Measurements from ENCODE around the gene LRRN4. TPM values are rescaled to one million over a fixed set of nuclear protein-coding genes. Genes with fewer than 3 reads are reported as not detected.

Gene LRRN4
- total RNA-seq, 4 donors from 2014 or later: not detected

DNA sequence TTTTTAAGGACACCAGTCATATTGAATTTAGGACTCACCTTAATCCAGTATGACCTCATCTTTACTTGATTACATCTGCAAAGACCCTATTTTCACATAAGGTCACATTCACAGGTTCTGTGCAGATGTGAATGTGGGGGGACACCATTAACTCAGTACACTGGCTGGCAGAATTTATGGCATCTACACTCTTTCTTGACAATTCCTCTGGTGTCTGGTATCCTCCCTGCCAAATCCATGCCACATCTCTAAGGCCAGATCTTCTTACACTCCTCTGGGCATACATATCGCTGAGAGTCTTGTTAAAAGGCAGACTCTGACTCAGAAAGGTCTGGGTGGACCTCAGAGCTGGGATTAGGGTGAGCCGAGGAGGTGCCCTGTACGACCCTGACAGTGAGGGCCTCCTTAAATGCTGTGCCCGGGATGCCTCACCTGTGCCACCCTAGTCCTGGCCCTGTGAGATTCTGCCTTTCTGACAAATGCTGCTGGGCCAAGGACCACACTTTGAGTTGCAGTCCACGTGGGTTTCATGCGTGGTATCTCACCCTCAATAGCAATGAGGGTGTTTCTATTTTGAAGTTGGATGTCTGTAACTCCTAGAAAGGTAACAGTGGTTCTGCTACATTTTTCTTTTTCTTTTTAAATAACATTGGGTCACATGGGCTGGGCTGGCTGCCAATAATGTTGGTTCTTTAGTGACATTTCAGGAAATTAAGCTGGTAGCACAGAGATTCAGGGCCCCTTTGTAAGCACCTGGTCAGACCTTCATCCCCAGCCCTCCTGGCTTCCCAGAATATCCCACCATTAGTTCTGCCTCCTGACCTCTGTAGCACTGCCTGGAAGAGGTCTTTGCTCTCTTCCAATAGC, 17.2 kb upstream of the LRRN4 start:
- no peak for TF ChIP-seq POLR2A (IDR thresholded peaks at IDR 0.05)
- TF ChIP-seq, protein P1, sequence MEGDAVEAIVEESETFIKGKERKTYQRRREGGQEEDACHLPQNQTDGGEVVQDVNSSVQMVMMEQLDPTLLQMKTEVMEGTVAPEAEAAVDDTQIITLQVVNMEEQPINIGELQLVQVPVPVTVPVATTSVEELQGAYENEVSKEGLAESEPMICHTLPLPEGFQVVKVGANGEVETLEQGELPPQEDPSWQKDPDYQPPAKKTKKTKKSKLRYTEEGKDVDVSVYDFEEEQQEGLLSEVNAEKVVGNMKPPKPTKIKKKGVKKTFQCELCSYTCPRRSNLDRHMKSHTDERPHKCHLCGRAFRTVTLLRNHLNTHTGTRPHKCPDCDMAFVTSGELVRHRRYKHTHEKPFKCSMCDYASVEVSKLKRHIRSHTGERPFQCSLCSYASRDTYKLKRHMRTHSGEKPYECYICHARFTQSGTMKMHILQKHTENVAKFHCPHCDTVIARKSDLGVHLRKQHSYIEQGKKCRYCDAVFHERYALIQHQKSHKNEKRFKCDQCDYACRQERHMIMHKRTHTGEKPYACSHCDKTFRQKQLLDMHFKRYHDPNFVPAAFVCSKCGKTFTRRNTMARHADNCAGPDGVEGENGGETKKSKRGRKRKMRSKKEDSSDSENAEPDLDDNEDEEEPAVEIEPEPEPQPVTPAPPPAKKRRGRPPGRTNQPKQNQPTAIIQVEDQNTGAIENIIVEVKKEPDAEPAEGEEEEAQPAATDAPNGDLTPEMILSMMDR (IDR thresholded peaks at IDR 0.05): no peak
- intact Hi-C loops (cut with DNase I; ENCODE audit: low total_unique reads): no loop called here
- WGBS, 2 donors: 84 to 86% methylated on average over 6 of the region's 6 CpGs
- no peak overlapping the region for H3K4me3 ChIP-seq (ENCODE audit: low read depth, poor library complexity, severe bottlenecking)
- DNase-seq (ENCODE audit: low spot score in 2 of 2): peak in 1 of 2 donors; percentile 68

DNA sequence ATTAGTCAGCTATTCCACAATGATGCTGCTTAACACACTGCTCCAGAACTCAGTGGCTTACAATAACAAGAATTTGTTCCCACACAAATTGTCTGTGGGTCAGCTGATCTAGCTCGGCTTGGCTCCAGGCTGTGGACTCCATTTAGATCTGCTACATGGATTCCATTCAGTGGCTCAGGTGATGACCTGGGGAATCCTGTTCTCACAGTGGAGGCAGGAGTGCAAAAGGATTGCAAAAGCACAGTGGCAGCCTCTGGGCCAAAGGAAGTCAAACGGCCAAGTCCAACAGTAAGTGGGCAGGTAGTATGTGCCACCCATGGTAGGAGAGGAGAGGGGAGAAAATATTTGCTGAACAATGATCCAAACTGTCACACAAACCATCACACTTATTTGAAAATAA, 15.8 kb upstream of the LRRN4 start:
- intact Hi-C loops (cut with DNase I; ENCODE audit: low total_unique reads): no loop called here

DNA sequence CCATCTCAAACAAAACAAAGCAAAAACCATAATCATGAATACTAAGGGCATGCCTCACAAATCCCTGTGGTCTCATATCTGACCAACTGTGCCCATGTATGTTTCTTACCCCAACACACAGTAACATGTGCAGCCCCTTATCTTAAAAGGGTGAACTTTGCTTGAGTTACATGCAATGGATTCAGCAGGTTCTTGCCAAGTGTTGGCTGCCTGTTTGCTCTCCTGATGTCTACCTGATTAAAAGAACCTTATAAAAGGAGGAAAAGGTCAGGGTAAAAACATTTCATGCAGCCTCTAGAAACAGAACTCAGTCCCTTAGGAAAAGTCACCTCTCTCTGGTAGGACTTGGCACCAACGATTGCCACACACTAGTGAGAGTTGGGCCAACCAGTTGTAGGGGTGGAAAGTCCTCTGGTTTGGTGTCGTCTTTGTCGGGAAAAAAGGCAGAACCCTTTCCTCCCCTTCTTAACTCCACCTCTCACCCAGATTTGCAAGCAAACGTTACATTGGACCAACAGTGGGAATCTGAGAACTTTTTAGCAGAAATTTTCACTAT, 14.0 kb upstream of the LRRN4 start:
- intact Hi-C loops (cut with DNase I; ENCODE audit: low total_unique reads): no loop called here
- TF ChIP-seq, protein P1 (IDR thresholded peaks at IDR 0.05): no peak
- no peak for TF ChIP-seq POLR2A (IDR thresholded peaks at IDR 0.05)
- H3K4me3 ChIP-seq (ENCODE audit: low read depth, poor library complexity, severe bottlenecking): no peak overlapping the region
- 80 to 86% methylated on average over 4 of the region's 4 CpGs for WGBS, 2 donors
- no peak for DNase-seq (ENCODE audit: low spot score in 2 of 2)

More for the DNA sequence above, 15.8 kb upstream of the LRRN4 start:
- WGBS, 2 donors: 77 to 84% methylated on average over 2 of the region's 2 CpGs
- no peak for DNase-seq (ENCODE audit: low spot score in 2 of 2)
- TF ChIP-seq, protein P1 (IDR thresholded peaks at IDR 0.05): no peak
- H3K4me3 ChIP-seq (ENCODE audit: low read depth, poor library complexity, severe bottlenecking): no peak overlapping the region

DNA sequence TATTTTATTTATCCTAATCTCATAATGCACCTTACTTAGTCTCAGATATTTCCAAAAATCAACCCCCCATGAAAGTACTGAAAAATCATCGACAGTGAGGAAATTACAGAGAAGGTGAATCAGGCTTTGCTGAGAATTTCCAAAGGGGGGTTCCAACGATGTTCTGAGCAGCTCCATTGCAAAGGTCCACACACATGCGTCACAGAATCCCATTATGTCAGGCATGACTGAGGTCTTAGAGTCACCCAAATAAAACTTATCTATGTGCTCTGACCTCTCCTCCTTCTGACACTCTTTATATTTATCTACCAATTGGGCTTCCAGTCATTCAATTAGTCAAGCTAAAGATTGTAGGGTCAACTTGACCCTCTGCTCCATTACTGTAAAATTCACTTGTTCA, 12.7 kb upstream of the LRRN4 start:
- 91 to 92% methylated on average over 3 of the region's 3 CpGs for WGBS, 2 donors
- no peak overlapping the region for H3K4me3 ChIP-seq (ENCODE audit: low read depth, poor library complexity, severe bottlenecking)
- no peak for DNase-seq (ENCODE audit: low spot score in 2 of 2)
- intact Hi-C loops (cut with DNase I; ENCODE audit: low total_unique reads): no loop called here
- no peak for TF ChIP-seq POLR2A (IDR thresholded peaks at IDR 0.05)
- TF ChIP-seq, protein P1 (IDR thresholded peaks at IDR 0.05): no peak

DNA sequence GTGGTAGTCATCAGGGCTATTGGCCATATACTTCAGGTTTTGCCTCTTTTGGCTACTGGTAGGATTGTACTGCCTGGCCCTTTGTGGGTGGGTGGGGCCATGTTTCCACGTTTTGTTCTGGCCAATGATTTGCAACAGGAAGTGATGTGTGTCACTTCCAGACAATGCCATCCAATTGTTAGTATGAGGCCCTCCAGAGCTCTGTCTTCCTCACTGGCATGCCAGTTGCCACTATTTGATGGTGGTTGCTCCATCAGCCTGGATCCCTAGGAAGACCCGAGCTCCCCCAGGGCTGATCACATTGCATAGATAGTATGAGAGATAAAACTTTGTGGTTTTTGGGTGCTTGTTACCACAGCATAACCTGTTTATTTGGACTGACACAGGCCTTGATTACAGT, 7.7 kb upstream of the LRRN4 start:
- intact Hi-C loops (cut with DNase I; ENCODE audit: low total_unique reads): no loop called here
- WGBS, 2 donors: 54 to 57% methylated on average over 2 of the region's 2 CpGs
- peak in 1 of 2 donors; percentile 36 for DNase-seq (ENCODE audit: low spot score in 2 of 2)

More for the DNA sequence above, 7.7 kb upstream of the LRRN4 start:
- TF ChIP-seq, protein P1 (IDR thresholded peaks at IDR 0.05): no peak
- TF ChIP-seq POLR2A (IDR thresholded peaks at IDR 0.05): no peak
- no peak overlapping the region for H3K4me3 ChIP-seq (ENCODE audit: low read depth, poor library complexity, severe bottlenecking)

All from lower leg skin (tissue), 4 donors.